Superior temporal gyrus (tissue), 1 donor: Measurements from ENCODE around the gene MAN1A1.

ENCODE experiments used
- DNase-seq: peaks from one replicate; pipeline ENCODE4 v3.0.0-alpha.2; 2016; ENCODE audit errors: extremely low spot score

The MAN1A1 gene

DNA sequence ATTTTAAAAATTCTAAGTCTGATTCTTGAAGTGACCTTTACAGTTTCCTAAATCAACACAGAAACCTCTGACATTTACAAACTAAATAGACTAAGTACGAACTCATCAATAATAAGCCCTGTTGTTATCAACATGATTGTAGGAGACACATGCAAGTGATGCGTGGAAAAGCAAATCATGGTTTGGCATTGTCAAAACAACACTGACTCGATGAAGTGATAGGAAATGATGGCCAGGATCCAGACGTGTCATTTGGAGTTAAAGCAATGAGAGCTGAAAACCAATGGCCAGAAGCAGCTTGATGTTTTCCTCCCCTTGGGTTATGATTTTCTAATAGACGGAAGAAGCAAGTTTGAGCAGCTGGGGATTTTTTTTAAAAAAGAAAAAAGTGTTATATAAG is 153.7 kb downstream of the MAN1A1 start:
- no peak for DNase-seq

DNA sequence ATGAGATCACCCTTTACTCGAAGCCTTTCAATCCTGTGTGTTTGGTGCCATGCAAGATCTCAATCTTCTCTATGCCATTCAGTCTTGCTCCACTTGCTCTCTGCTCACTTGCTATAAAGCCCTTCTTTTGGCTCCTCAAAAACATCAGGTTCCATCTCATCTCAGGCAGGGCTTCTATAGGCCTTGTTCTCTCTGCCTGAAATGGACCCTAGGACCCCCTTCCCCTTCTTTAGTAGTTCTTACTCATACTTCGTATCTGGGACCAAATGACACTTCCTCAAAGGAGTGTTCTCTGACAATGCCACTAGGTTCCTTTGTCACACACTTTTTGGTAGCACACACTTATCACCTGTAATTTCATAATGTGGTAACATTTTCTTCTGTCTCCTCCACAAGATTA is 154.4 kb downstream of the MAN1A1 start:
- no peak for DNase-seq

DNA sequence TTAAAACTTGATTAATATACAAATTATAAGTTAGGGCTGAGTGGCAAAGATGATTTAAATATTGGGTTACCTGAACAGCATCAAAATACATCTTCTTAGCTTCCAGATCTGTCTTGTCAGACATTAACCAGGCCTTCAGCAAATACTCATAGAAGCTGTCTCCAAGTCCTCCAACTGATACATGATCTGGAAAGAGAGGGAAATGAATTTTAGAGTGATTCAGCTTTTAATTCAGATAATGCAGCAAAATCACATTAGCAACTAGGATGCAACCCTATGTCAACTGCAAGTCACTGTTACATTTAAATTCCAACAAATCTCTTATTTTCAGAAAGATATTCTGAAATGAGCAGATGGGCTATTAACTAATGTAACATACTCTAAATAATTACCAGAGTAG is 155.9 kb downstream of the MAN1A1 start:
- no peak for DNase-seq

DNA sequence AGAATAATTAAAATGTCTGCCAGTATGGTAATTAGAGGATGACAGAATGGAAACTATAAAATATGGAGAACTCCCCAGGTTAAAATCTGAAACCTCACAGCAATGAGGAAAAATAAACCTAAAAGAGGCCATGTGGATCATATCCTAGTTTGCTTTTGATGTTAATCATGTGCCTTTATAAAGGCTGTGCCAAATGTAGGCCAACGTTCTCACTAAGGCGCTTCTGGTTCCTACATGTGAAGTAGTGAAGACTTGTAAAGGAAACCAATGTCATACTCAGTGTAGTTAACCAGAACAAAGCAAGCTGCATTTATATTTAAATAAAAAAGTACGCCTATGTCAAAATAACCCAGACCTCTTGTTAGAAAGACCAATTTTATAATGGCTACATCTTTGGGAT is 157.4 kb downstream of the MAN1A1 start:
- no peak for DNase-seq

DNA sequence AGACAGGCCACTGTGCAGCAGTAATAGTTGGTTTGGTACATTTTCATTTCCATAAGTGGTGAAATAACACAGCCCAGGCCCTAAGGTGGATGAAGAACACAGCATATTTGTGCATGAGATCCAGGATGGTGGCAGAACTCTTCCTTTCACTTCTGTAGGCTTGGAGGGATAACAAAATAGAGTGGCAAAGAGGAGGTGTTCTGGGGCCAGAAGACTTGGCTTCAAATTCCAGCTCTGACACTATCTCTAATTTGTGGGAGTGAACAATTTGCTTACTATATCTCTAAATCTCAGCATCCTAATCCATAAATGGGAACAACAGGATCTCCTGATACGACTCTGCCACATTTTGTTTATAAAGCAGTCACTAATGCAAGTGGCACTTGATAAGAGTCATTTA is 159.4 kb downstream of the MAN1A1 start:
- DNase-seq: no peak

DNA sequence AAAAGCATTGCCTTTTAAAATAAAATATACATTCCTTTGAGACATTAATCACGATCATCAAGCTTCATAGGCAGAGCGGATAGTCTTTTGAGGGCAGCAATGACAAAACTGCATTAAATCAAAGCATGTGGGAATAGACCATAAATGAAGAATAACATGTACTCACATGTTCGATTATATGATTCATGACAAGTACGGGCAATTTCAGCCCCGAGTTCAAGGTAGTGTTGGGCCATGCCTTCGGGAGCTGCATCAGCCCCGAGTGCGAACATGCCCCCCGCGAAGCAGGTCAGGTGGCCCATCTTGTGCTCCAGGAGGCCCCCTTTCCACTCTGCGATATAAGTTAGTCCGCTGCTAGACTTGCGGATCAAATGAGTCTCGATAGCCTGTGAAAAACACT is 160.1 kb downstream of the MAN1A1 start:
- no peak for DNase-seq

DNA sequence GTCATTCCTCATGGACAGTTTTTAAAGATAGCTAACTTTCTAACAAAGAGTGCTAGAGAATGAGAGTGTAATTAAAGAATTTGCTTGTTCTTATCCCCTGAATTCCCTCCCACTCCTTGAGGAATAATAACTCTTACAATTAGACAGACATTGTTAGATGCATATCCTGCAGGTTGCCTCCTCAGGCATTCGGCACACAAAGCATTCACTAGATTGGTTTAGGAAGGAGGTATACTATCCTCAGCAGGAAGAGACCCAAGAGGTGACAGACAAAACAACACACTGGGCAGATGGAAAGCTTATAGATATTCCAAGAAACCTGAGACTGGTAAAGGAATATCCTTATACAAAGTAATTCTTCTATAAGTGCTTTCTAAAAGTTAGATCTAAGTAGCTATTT is 162.0 kb downstream of the MAN1A1 start:
- DNase-seq: no peak

DNA sequence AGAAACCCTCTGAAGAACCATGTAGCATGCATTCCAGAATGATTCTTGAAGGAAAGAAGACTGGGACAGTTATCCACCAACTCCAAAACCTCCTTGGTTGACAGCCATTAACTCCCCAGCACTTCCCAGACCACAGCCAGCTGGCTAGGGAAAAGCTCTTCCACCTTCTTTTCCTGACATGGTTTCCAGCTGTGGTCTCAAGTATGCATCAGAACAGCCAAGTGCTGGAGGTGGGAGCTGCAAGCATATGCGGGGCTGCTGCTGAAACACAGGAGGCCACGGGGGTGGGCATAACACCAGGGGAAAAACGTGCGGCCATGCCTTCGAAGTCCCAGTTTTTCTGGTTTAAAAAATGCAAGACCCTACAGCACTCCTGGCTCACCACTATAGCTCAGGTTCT is 163.1 kb downstream of the MAN1A1 start:
- no peak for DNase-seq

DNA sequence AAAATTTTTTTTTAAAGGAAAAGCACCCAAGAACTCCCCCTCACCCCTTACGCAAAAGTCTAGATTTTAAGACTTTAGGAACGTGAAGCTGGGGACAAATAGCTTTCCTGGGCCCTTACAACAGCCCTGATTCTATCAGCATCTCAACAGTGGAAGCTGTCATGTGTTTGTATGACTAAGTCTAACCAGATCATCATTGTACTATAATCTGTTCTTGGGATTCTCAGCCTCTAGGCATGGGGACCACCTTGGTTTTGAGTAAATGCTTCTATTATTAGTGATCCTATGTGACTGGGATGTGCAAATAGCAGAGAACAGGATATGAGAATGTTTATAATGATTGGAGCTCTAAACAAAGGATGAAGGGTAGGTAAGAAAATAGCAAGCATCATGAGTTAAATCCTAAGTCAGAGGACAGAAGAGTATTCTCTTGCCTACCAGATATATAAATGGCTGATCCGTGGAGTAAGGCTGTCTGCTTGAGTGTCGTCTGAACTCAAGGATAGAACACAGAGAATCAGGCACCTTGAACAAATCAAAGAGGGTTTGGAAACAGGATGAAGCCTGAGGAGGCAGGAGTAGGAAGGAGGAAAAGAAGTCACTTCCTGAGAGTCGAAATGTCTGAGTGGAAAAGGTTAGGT is 165.4 kb downstream of the MAN1A1 start:
- no peak for DNase-seq

DNA sequence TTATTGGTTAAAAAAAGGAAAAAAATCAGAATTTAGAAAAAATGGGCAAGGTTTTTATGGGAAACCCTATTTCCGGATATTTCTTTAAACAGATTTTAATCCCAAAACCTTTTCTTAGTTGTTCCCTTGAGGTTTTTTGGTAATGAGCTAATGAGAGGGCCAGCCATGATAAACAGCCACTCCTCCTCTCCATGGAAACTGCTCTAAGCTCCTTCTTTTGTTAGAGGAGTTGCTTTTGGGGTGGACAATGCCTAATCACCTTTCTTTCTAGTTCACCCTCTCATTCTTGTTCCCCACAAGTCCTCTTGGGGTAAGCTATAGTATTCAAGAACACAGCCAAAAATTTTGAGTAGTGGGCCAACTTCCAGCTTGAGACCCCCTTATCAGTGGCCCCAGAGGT is 166.1 kb downstream of the MAN1A1 start:
- DNase-seq: no peak

DNA sequence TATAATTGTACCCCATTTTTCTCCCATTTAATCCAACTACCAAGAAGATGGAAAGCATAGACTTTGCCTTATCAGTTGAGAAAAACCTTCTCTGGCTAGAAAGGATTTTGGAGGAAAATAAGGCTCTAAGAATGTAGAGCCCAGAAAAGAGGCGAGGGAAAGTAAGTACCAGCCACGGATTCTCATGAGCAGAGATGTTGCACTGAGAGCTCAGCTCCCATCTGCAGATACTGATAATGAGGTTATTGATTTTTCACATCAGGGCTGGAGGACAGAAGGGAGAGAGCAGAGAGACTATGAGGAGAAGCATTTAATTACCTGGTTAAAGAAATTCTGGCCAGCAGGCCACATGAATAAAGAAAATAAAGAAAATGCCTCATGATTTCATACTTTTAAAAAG is 166.7 kb downstream of the MAN1A1 start:
- no peak for DNase-seq

DNA sequence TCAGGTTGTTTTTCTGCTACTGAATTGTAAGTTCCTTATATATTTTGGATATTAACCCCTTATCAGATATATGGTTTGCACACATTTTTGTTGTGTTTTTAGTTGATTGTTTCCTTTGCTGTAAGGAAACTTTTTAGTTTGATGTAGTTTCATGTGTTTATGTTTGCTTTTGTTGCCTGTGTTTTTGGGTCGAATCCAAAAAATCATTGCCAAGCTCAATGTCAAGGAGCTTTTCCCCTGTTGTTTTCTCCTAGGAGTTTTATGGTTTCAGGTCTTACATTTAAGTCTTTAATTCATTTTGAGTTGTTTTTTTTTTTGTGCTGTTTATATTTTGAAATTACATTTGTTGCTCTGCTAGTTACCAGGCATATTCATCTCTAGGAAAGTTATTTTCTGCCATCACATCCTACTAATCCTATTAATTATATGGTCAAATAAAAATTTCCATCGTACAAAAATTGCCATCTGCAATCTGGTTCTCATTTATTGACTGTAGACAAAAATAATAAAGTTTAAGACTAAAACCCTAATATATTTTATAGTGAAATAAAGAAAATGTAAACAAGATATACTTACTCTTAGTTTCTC is 167.3 kb downstream of the MAN1A1 start:
- no peak for DNase-seq

DNA sequence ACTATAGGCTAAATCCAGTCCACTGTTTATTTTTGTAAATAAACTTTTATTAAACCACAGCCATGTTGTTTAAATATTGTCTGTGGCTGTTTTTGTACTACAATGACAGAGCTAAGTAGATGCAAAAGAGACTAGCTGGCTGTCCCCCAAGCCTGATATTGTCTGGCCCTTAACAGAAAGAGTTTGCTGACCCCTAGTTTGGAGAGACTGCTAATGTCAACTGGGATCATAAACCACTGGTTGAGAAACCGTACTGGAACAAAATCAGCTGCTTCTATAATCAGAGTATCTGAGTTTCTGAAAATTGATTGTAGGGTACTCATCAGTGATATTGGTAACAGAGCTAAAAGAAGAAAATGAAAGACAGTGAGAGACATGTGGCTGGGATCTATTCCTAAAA is 168.5 kb downstream of the MAN1A1 start:
- no peak for DNase-seq

DNA sequence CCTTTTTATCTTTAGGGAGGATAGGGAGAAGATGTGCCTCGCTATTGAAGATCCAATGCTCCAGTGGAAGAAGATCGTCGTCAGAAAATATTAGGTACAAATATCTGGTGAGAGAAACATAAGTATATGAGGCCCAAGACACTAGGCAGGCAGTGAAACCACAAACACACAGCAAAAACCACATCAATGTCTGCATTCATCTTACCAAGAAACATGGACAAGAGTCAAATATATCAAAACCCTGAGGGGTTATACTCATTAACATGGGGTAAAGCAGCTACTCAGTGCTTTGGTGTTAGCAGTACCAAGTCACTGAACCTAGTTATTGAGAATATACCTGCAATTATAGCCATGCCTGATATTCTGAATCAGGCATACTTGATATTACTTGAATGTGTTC is 169.7 kb downstream of the MAN1A1 start:
- DNase-seq: no peak

DNA sequence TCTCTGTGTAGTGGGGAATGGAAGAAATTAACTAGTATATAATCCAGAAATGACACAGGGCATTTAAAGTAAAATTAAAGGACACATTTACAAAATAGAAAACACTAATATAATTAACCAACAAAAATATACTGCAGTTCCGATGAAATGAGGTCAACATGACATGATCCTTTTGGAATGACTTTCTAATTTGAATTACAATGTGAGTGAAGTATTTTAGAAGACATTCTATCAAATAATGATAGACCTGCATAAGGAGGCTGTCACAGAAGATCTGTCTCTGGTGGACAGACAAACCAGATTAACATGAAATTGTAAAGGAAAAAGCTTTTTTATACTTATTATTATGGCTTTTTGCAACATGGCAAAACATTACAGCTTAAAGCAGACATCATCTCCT is 170.5 kb downstream of the MAN1A1 start:
- DNase-seq: no peak

DNA sequence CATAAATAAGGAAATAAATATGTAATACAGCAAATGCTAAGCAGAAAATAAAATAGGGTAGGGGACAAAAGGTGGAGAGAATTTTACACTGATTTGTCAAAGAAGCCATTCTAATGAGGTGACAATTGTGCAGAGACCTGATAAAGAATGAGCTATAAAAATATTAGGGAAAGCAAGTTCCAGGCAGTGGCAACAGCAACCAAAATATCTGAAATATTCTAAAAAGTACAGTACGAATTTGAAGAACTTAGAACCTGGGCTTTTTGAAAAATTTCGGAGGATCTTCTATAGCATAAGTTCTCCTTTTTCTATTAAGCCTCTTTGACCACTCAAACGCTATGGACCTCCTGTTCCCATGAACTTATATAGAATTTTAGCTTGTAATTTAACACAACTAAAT is 173.1 kb downstream of the MAN1A1 start:
- no peak for DNase-seq

DNA sequence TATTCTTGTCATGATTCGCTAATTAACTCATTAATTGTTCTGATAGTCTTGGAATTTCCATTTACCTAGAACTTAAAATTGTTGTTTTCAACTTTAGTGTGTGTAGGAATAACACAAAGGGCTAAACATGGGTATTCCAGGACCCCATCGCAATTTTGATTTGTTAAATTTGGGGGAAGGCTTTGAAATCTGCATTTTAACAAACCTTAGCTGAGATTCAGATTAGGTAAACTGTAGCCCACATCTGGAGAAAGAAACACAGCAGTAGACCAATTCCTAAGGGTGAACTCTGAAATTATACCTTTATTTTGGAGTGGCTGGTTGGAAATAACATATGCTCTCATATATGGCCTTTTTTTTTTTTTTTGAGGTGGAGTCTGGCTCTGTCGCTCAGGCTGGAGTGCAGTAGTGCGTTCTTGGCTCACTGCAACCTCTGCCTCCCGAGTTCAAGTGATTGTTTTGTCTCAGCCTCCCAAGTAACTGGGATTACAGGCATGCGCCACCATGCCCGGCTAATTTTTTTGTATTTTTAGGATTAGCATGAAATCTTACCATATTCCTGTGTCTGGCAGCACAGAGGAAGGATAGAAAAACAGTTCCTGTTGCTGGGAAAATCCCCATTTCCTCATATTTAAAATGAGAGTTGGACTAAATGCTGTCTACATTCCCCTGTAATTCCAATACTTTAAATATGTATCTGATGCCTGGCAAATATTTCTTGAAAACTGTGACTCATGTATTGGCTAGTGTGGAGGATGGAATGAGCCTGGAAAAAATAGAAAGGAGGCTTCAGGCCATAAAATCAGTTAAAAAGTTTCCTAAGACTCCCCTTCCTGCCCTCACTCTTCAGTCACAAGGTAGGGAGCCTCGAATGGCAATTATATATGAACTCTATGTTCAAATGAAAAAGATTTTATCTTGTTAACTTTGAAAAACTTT is 174.4 kb downstream of the MAN1A1 start:
- DNase-seq: no peak

DNA sequence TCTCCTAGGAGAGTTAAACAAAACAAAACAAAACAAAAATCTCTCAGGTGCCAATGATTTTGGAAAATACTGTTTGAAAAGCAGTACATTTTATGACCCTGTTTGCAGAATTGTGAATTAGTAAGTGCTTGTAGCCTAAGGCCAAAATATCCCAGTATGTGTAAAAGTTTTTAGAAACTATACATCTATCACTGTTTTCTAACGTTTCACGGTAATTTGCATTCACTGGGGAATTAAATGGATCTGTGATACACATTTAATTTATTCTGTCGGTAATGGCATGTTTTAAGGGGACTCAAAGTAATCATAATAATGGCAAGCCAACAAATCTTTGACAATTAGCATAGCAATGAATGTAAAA is 175.5 kb downstream of the MAN1A1 start:
- no peak for DNase-seq

DNA sequence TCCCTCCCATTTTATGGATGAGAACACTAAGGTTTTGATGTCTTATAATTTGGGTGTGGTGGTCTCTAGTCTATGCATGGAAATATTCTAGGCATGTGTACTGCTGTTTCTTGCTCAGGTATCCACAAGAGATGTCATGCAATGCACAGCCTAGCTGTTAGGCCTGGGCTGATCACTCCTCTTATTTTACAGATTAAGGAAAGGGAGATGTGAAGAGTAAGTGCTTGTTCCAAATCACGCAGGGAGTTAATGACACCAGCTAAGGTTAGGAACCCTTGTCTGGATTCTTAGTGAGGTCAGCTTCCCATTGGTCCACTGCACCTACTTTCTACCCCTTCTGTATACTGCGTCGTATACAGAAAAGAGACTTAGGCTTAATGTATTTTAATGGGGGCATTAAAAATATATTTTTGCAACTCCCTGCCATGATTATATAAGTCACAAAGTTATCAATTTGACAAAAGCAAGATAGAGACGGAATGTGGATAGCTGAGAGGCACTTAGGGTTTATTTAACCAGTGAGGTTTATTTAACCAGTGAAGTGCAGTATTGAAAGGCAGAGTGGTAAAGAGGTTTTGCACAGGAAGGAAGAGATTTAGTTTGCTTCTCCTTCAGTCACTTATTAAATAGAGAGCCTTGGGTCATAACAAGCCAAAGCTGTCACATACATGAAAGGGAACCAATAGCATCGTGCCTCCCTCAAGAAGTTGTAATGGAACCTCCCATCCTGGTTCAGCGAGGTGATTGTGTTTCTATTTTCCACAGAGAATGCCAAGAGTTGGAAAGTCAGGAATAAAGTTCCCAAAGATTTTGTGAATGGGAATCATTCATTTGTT is 176.1 kb downstream of the MAN1A1 start:
- no peak for DNase-seq

DNA sequence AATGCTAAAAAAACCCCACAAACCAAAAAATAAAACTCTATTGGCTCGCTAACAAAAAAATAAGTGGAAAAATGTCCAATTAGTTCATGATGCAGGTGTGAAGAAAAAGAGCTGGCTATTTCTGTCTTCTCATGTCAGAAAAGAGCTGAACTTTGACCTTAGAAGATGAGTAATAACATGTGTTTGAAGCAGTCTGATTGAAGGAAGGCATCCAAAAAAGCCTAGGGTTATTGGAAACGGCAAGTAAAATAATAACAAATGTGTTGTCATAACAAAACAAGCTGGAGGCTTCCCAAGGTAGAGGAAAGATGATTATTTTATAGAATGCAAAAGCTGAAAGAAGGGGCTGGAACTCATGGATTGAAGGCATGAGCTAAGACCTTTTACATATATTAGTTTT is 176.7 kb downstream of the MAN1A1 start:
- no peak for DNase-seq

DNA sequence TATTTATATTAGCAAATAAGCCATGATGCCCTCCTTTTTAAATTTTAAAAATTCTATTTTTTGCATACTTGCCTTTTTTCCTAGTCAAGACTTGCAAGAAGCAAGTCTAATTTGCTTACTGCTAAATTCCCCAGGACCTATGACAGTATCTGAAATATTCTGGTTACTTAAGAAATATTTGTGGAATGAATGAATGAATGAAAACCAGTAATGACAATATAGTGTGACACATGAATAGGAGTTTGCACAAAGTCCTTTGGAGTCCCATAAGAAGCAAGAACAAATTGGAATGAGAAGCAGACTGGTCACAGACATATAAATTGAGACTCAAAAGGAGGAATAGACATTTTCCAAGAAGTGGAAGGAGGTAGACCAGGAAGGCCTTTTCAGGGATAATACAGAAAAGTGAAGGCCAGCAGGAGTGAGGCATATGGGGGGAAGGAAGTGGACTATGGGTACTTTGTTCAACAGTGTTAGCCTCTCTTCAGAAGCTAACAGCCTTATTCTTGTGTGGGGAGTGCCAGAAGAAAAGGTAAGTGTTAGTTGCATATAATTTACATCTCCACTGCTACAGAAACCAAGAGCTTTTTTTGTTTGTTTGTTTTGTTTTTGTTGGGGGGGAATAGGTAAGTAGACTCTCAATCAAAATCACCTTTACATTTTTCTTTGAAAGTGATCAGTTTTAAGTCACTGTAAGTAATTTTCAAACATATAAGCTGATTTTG is 177.5 kb downstream of the MAN1A1 start:
- no peak for DNase-seq
